Measurements from ENCODE around the gene SLC25A4.
"Not testable (repeated sequence)": the region's sequence is repeated elsewhere in the genome, so short reads cannot be mapped to it uniquely, and the experiment has no call there.

Gene SLC25A4

DNA sequence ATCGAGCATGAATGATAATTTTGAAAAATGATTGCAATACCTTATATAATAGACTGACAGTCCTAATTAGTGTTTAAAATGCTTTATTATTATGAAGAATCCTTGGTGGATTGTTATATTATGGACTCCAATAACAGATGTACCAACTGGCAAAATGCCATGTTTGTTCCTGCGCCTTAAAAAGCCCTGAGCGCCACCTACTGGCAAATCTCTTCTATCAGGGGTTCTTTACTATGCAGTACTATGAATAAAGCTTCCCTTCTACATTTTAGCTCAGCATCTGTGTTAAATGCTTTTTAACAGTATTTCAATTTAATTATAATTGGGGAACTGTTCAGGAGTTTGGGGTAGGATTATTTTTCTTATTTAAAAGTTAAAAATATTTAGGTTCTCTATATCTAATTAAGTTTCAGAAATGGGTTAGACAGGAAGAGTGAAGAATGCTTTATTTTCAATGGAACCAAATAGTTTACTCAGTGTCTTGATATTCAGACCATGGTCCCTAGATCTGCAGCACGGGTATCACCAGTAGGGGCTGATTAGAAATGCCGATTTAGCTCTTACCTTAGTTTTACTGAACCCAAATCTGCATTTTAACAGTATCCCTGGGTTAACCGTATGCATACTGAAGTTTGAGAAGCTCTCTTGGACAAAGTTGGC lies 40.7 kb downstream of the SLC25A4 start:
- DNase-seq = peak; percentile 40 to 76

DNA sequence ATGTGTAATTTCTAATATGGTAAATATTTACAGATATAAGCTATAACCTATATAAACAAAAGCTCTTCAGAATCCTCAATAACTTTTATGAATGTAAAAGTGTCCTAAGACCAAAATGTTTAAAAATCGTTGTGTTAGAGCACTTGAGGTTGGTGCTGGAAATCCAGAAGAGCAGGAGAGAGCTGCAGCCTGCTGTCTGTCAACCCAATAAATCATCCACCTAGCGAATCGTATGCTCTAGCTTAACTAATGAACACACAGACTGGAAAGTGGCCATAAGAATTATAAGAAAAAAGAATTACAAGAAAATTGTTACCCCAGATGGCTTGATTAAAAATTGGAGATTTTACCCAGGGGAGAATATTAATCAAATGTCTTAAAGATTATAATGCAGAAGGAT lies 43.7 kb downstream of the SLC25A4 start:
- DNase-seq = peak in 1 of 2 experiments; percentile 7

DNA sequence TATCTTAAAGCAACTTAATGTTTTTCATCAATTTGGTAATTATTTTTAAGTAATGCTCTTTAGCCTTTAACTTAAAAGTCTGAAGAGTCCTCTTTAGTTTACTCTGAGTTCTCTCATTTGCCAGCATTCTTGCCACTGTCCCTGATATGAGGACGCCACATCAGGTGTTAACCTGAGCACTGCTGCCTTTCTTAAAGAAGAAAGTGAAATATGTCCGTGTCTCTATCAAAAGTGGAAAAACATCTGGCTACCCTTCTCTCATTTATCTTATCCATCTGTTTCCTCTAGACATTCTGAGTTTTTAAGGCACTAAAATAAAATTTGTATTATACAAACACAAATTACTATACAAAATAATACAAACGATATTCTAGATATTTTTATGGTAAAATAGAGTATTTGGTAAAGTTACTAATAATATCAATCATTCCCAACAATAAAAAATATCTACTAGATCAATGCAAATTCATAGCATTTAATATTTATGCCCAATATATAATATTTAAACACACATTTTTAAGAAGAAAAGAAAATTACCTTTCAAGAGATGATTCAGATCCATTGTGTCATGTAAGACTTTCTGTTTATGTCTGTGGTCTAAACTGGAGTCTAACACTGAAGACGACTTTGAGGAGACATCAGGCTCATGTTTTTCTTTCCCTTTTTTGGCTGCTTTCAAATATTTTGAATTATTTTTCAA lies 46.7 kb downstream of the SLC25A4 start:
- no peak for DNase-seq

DNA sequence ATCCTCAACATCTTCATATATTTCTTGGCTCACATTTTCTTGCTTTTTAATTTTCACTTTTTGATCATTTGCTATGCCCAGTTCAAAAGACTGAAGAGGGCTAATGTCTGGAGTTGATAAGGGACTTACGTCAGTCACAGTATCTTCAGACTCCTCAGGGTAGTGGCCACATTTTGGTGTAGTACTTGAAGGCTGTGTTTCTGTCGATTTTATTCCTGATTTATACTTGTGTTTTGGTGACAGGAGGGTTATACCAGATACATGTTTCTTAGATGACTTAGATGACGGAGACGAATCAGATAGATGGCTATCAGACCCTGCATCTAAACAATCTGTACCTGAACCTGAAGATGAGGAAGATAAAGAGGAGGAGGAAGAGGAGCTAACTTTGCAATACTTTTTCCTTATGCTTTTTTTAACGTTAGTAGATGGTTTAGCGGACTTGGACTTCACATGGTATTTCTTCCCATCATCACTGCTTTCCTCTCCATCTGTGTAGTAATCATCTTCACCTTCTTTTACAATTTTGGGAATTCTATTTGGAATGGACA lies 47.3 kb downstream of the SLC25A4 start:
- no peak for DNase-seq

DNA sequence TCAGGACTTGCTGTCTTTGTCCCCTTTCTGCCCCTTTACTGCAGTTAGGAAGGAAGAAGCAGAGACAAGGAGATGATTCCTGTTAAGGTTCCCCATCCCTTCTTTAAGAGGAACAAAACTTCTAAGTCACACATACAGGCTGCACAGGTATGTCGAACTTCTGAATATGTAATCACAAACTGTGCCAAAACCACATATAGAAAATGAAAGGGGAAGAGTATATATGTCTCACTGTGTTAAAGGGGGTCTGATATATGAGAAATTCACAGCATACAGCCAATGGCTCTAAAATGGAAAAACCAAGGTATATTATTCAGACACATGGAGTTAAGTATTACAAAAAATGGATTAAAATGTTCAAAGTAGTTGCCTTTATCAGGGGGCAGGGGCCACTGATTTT lies 49.0 kb downstream of the SLC25A4 start:
- DNase-seq = no peak

DNA sequence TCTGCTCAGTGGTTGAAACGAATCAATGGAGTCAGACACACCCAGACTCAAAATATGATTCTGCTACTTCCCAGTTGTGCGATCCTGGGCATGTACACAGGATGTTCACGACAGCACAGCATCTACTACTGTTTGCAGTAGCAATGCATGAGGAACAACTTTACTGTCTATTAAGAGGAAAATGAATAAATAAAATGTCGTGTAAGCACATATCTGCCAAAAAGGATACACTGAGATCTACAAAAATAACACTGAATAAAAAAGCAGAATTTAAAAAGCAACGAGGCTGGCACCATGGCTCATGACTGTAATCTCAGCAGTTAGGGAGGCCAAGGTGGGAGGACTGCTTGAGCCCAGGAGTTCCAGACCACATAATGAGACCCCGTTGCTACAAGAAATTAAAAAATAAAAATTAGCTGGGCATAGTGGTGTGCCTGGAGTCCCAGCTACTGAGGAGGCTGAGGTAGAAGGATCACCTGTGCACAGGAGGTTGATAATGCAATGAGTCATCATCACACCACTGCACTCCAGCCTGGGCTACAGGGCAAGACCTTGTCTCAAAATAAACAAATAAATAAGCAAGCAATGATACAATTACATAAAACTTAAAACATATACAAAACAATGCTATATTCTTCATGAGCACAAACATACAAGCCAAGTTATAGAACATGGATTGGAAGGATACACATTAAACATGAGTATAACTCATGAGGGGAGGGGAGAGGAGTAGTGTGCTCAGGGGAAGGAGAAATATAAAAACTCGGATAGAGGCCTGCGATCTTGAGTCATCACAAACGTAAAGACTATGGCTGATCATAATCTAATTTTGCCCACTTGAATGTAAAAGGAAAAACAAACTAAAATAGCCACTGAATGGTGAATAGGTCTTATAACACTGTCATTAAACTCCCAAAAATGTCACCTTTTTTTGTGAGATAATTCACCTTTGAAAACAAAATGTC lies 52.1 kb downstream of the SLC25A4 start:
- no peak for DNase-seq

DNA sequence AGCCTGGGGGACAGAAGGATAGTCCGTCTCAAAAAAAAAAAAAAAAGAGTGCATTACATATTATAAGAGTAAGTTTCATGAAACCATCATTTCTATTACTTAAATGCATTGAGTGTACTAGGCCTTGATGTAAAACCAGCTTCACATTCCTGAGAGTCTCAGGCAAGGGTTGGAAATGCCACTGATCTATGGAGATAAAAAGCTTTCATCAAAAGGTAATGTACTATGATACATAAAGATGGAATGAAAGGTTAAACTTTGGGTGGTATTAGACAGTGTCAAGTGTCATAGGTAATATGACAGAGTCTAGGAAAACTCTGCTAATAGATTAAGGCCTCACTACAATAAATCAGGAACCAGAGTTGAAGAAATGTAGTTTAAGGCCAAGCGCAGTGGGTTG lies 53.4 kb downstream of the SLC25A4 start:
- DNase-seq = no peak

DNA sequence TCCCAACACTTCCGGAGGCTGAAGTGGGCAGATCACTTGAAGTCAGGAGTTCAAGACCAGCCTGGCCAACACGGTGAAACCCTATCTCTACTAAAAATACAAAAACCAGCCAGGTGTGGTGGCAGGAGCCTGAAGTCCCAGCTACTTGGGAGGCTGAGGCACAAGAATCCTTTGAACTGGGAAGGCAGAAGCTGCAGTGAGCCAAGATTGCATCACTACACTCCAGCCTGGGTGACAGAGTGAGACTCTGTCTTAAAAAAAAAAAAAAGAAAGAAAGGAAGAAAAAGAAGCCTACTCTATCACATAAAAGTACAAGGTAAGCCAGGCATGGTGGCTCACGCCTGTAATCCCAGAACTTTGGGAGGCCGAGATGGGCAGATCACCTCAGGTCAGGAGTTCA lies 55.1 kb downstream of the SLC25A4 start:
- DNase-seq = not testable (repeated sequence)

Data from NCI-H524 (cell line).